ENCODE measurements around the gene M6PR. TPM values are rescaled to one million over a fixed set of nuclear protein-coding genes. Genes with fewer than 3 reads are reported as not detected.

Gene M6PR
- total and polyA plus RNA-seq, 10 of the 15 experiments (the other 5 are each of a cell fraction or from before 2014, with no cell fraction given) = 65.4 to 209 (median 139) TPM

DNA sequence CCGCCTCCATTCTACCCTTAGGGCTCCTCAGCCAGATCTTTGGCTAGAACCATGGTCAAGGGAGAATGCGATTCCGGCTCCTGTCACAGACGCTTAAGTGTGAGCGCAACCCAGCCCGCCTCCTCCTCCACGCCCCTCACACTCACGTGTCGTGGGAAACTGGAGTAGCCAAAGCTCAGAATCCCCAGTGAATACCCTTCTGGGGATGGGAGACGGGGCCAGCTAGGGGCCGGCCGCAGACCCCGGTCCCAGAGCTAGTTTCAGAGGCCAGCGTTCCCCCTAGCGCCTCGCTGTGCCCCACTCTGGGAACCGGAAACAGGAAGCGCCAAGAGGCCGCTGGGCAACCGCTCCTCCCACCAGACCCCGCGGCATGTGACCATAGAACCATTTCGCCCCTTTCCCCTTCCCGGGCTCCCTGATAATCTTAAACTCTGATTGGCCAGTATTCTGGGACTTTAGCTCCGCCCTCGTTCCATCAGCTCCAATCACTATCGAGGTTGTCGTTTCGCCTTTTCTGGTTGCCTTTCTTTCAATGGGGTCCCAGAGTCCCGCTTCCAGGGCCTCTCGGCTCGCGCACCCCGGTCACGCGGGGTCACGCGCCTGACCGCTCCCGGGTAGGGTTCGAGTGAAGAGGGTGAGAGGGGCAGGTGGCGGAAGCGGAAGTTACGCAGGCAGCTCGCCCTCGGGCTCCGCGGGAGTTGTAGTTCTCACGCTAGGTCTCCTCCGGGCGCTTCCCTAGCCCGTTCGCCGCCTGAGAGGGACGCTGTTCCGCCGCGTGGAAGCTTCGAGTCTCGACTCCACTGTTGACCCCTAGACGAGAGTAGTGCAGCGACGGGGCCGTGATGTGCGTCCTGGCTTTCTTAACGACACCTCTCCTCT is at the start of gene M6PR (continued):
- TF ChIP-seq, protein P1, sequence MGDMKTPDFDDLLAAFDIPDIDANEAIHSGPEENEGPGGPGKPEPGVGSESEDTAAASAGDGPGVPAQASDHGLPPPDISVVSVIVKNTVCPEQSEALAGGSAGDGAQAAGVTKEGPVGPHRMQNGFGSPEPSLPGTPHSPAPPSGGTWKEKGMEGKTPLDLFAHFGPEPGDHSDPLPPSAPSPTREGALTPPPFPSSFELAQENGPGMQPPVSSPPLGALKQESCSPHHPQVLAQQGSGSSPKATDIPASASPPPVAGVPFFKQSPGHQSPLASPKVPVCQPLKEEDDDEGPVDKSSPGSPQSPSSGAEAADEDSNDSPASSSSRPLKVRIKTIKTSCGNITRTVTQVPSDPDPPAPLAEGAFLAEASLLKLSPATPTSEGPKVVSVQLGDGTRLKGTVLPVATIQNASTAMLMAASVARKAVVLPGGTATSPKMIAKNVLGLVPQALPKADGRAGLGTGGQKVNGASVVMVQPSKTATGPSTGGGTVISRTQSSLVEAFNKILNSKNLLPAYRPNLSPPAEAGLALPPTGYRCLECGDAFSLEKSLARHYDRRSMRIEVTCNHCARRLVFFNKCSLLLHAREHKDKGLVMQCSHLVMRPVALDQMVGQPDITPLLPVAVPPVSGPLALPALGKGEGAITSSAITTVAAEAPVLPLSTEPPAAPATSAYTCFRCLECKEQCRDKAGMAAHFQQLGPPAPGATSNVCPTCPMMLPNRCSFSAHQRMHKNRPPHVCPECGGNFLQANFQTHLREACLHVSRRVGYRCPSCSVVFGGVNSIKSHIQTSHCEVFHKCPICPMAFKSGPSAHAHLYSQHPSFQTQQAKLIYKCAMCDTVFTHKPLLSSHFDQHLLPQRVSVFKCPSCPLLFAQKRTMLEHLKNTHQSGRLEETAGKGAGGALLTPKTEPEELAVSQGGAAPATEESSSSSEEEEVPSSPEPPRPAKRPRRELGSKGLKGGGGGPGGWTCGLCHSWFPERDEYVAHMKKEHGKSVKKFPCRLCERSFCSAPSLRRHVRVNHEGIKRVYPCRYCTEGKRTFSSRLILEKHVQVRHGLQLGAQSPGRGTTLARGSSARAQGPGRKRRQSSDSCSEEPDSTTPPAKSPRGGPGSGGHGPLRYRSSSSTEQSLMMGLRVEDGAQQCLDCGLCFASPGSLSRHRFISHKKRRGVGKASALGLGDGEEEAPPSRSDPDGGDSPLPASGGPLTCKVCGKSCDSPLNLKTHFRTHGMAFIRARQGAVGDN (IDR thresholded peaks at IDR 0.05) = peak; percentile 77
- TF ChIP-seq SPI1 (IDR thresholded peaks at IDR 0.05; ENCODE audit: borderline replicate concordance, insufficient read depth, low read depth, low read length) (peak; percentile 50; the same call in 1 of the 2 replicates), EZH2 (IDR thresholded peaks at IDR 0.05; ENCODE audit: borderline replicate concordance, control insufficient read depth, low read depth, low read length) (no peak), TARDBP (IDR thresholded peaks at IDR 0.05; ENCODE audit: borderline replicate concordance) (peak; percentile 81), ESRRA (IDR thresholded peaks at IDR 0.05; ENCODE audit: low read length) (no peak), HSF1 (IDR thresholded peaks at IDR 0.05; ENCODE audit: low read depth, low read length) (no peak), POLR2A (IDR thresholded peaks at IDR 0.05; ENCODE audit: low read depth, low read length) (peak; percentile 81), RELA (IDR thresholded peaks at IDR 0.05; ENCODE audit: borderline replicate concordance, partially characterized antibody) (peak; percentile 23), SP1 (IDR thresholded peaks at IDR 0.05; ENCODE audit: low read depth, low read length) (peak; percentile 28), PAX8 (IDR thresholded peaks at IDR 0.05) (no peak)
- TF ChIP-seq, protein P2, sequence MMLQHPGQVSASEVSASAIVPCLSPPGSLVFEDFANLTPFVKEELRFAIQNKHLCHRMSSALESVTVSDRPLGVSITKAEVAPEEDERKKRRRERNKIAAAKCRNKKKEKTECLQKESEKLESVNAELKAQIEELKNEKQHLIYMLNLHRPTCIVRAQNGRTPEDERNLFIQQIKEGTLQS (IDR thresholded peaks at IDR 0.05; ENCODE audit: borderline replicate concordance, extremely low read depth, low read depth, low read length) = peak; percentile 38; the same call in 1 of the 2 replicates
- TF ChIP-seq, protein P3, sequence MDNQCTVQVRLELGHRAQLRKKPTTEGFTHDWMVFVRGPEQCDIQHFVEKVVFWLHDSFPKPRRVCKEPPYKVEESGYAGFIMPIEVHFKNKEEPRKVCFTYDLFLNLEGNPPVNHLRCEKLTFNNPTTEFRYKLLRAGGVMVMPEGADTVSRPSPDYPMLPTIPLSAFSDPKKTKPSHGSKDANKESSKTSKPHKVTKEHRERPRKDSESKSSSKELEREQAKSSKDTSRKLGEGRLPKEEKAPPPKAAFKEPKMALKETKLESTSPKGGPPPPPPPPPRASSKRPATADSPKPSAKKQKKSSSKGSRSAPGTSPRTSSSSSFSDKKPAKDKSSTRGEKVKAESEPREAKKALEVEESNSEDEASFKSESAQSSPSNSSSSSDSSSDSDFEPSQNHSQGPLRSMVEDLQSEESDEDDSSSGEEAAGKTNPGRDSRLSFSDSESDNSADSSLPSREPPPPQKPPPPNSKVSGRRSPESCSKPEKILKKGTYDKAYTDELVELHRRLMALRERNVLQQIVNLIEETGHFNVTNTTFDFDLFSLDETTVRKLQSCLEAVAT (IDR thresholded peaks at IDR 0.05) = peak; percentile 53; the same call in 1 of the 2 replicates
- TF ChIP-seq, protein P4, sequence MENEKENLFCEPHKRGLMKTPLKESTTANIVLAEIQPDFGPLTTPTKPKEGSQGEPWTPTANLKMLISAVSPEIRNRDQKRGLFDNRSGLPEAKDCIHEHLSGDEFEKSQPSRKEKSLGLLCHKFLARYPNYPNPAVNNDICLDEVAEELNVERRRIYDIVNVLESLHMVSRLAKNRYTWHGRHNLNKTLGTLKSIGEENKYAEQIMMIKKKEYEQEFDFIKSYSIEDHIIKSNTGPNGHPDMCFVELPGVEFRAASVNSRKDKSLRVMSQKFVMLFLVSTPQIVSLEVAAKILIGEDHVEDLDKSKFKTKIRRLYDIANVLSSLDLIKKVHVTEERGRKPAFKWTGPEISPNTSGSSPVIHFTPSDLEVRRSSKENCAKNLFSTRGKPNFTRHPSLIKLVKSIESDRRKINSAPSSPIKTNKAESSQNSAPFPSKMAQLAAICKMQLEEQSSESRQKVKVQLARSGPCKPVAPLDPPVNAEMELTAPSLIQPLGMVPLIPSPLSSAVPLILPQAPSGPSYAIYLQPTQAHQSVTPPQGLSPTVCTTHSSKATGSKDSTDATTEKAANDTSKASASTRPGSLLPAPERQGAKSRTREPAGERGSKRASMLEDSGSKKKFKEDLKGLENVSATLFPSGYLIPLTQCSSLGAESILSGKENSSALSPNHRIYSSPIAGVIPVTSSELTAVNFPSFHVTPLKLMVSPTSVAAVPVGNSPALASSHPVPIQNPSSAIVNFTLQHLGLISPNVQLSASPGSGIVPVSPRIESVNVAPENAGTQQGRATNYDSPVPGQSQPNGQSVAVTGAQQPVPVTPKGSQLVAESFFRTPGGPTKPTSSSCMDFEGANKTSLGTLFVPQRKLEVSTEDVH (IDR thresholded peaks at IDR 0.05; ENCODE audit: low read depth, partially characterized antibody) = peak; percentile 52

Measured in GM12878 (cell line).